ENCODE data around the gene KRIT1.
"Not testable (repeated sequence)": the region's sequence is repeated elsewhere in the genome, so short reads cannot be mapped to it uniquely, and the experiment has no call there.

GRCh38 chr7:92254800-92255199 lies 9.1 kb upstream of the KRIT1 start:
- TF ChIP-seq MAFK (conservative IDR thresholded peaks at IDR 0.05 in 1 of 2, IDR thresholded peaks at IDR 0.05 in 1 of 2; ENCODE audit: low read length in 2 of 2); TCF7L2 (IDR thresholded peaks at IDR 0.05; ENCODE audit: low read depth, low read length); SMC3 (IDR thresholded peaks at IDR 0.05; ENCODE audit: low read length); ZNF639 (CRISPR knock-in tag; conservative IDR thresholded peaks at IDR 0.05); ZNF747 (CRISPR knock-in tag; IDR thresholded peaks at IDR 0.05; ENCODE audit: borderline replicate concordance); CTCF (CRISPR knock-in tag; IDR thresholded peaks at IDR 0.05); ZNF724P (CRISPR knock-in tag; IDR thresholded peaks at IDR 0.05; ENCODE audit: borderline replicate concordance); PBX3 (CRISPR knock-in tag; IDR thresholded peaks at IDR 0.05; ENCODE audit: borderline replicate concordance); SP1 (IDR thresholded peaks at IDR 0.05); SP1 (CRISPR knock-in tag; IDR thresholded peaks at IDR 0.05); SOX5 (CRISPR knock-in tag; IDR thresholded peaks at IDR 0.05; ENCODE audit: borderline replicate concordance); ZNF781 (CRISPR knock-in tag; IDR thresholded peaks at IDR 0.05; ENCODE audit: borderline replicate concordance, not compliant biosample characterization): not testable (repeated sequence)
